ENCODE measurements around the gene CNOT6L.

DNA sequence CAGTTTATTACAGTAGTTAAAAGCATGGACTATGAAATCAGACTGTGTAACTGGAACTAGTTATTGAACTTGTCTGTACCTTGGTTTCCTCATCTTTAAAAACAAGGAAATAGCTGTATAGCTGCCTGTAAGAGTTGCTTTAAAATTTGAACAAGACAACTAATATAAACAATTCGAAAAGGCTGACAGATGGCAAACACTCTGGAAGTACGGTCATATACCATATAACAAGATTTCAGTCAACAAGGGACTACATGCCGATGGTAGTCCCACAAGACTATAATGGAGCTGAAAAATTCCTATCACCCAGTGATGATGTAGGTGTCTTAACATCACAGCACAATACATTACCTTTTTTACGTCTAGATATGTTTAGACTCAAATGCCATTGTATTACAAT is 78.7 kb downstream of the CNOT6L start:
- TF ChIP-seq EZH2 (IDR thresholded peaks at IDR 0.05; ENCODE audit: low read length, missing control alignments): no peak
- TF ChIP-seq, protein P1, sequence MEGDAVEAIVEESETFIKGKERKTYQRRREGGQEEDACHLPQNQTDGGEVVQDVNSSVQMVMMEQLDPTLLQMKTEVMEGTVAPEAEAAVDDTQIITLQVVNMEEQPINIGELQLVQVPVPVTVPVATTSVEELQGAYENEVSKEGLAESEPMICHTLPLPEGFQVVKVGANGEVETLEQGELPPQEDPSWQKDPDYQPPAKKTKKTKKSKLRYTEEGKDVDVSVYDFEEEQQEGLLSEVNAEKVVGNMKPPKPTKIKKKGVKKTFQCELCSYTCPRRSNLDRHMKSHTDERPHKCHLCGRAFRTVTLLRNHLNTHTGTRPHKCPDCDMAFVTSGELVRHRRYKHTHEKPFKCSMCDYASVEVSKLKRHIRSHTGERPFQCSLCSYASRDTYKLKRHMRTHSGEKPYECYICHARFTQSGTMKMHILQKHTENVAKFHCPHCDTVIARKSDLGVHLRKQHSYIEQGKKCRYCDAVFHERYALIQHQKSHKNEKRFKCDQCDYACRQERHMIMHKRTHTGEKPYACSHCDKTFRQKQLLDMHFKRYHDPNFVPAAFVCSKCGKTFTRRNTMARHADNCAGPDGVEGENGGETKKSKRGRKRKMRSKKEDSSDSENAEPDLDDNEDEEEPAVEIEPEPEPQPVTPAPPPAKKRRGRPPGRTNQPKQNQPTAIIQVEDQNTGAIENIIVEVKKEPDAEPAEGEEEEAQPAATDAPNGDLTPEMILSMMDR (conservative IDR thresholded peaks at IDR 0.05 in 1 of 2, IDR thresholded peaks at IDR 0.05 in 1 of 2; ENCODE audit: low read depth in 1 of 2, low read length in 2 of 2): no peak
